ENCODE data around the gene GTPBP2.

- TF ChIP-seq CTCF (IDR thresholded peaks at IDR 0.05 in 8 of 11, conservative IDR thresholded peaks at IDR 0.05 in 3 of 11) (no peak), POLR2AphosphoS5 (IDR thresholded peaks at IDR 0.05) (no peak), POLR2A (IDR thresholded peaks at IDR 0.05) (no peak)
Measured at GRCh38 chr6:43624786-43625288, 4.2 kb downstream of the GTPBP2 start.
